PC-3 (cell line): ENCODE results near the gene ZCCHC12. TPM values are rescaled to one million over a fixed set of nuclear protein-coding genes. Genes with fewer than 3 reads are reported as not detected.

Experiments
- ATAC-seq: fragments of 200-7000 bp; cut with Tn5 transposase; 2 replicates; pipeline ENCODE4 v1.9.1; 2020; ENCODE audit warnings: mild to moderate bottlenecking, moderate library complexity
- Bru-seq: library from RNA; stranded (reverse); fragments of 400-500 nt; gene quantifications from one replicate; lab custom pipeline; 2021; lab: Mats Ljungman, UMichigan
- BruChase-seq, 2 experiments: library from RNA; stranded (reverse); fragments of 400-500 nt; gene quantifications; one replicate each; lab custom pipeline; 2021; lab: Mats Ljungman, UMichigan
- BruUV-seq: library from RNA; stranded (reverse); fragments of 400-500 nt; replicated peaks from 2 replicates; lab custom pipeline; 2021; lab: Mats Ljungman, UMichigan
- CTCF ChIA-PET: fragments of 300-600 bp; sonication (Branson Sonifier 250); formaldehyde crosslinking; loops from one replicate; lab custom pipeline; 2022; ENCODE audit warnings: antibody characterized with exemption; lab: Charles Lee
- POLR2A ChIA-PET: fragments of 300-600 bp; sonication (Branson Sonifier 250); formaldehyde crosslinking; loops from one replicate; lab custom pipeline; 2022; ENCODE audit warnings: antibody characterized with exemption; ENCODE audit not compliant: unreplicated experiment; lab: Charles Lee
- DNase-seq: peaks from one replicate; pipeline ENCODE4 v3.0.0-alpha.2; 2015
- H2AFZ ChIP-seq: fragments of 300-600 bp; sonication (generic); 2 replicates; pipeline ENCODE4 v1.6.0; 2016; ENCODE audit warnings: antibody characterized with exemption, low read length
- H3F3A ChIP-seq: fragments of 300-600 bp; sonication (generic); one replicate; pipeline ENCODE4 v1.6.0; 2017; ENCODE audit warnings: antibody characterized with exemption, low read length, control low read depth, mild to moderate bottlenecking; ENCODE audit not compliant: unreplicated experiment
- H3K27ac ChIP-seq: fragments of 300-600 bp; sonication (generic); 2 replicates; pipeline ENCODE4 v1.5.1; 2016; ENCODE audit warnings: mild to moderate bottlenecking, low read length
- H3K27me3 ChIP-seq: fragments of 300-600 bp; sonication (generic); 2 replicates; pipeline ENCODE4 v1.6.1; 2016; ENCODE audit warnings: low read length, mixed read lengths
- H3K36me3 ChIP-seq: fragments of 300-600 bp; sonication (generic); 2 replicates; pipeline ENCODE4 v1.6.1; 2016; ENCODE audit warnings: low read depth, mixed run types, low read length, mixed read lengths
- H3K4me1 ChIP-seq: fragments of 300-600 bp; sonication (generic); 2 replicates; pipeline ENCODE4 v1.5.1; 2016; ENCODE audit warnings: low read length; ENCODE audit not compliant: insufficient read depth
- H3K4me2 ChIP-seq: fragments of 300-600 bp; sonication (generic); 2 replicates; pipeline ENCODE4 v1.6.0; 2016; ENCODE audit warnings: low read length
- H3K4me3 ChIP-seq: fragments of 300-600 bp; sonication (generic); 2 replicates; pipeline ENCODE4 v1.5.1; 2016; ENCODE audit warnings: mild to moderate bottlenecking, low read length, mixed read lengths
- H3K79me2 ChIP-seq: fragments of 300-600 bp; sonication (generic); 2 replicates; pipeline ENCODE4 v1.6.1; 2017; ENCODE audit warnings: low read length, mixed read lengths
- H3K9ac ChIP-seq: fragments of 300-600 bp; sonication (generic); 2 replicates; pipeline ENCODE4 v1.6.0; 2016; ENCODE audit warnings: mild to moderate bottlenecking, low read length
- H3K9me2 ChIP-seq: fragments of 300-600 bp; sonication (generic); replicated peaks from 2 replicates; pipeline ENCODE4 v1.6.1; 2016; ENCODE audit warnings: mixed run types, low read length, mixed read lengths
- H3K9me3 ChIP-seq: fragments of 300-600 bp; sonication (generic); 2 replicates; pipeline ENCODE4 v1.6.1; 2016; ENCODE audit warnings: low read length, mixed read lengths
- H4K20me1 ChIP-seq: fragments of 300-600 bp; sonication (generic); 2 replicates; pipeline ENCODE4 v1.6.1; 2016; ENCODE audit warnings: low read length, mixed read lengths
- EZH2 ChIP-seq: fragments of 300-600 bp; sonication (generic); IDR thresholded peaks from one replicate; pipeline ENCODE4 v1.6.1; 2017; ENCODE audit warnings: antibody characterized with exemption, mild to moderate bottlenecking, low read length; ENCODE audit not compliant: unreplicated experiment
- EZH2phosphoT487 ChIP-seq: fragments of 300-600 bp; sonication (generic); IDR thresholded peaks from 2 replicates; pipeline ENCODE4 v1.6.1; 2018; ENCODE audit warnings: mild to moderate bottlenecking, antibody characterized with exemption, low read length, borderline replicate concordance
- intact Hi-C: fragments of 100-400 bp; cut with micrococcal nuclease; formaldehyde crosslinking; loops from 2 replicates; pipeline ENCODE4 v1.9.0; 2023
- long read RNA-seq: library from polyadenylated mRNA; unstranded; transcript quantifications from one replicate; pipeline ENCODE4 v2.0.0, GENCODE V29; 2021; ENCODE audit not compliant: unreplicated experiment
- total RNA-seq: library from RNA; depleted of rRNA; stranded (reverse); fragments of >200 nt; gene quantifications from 2 replicates; pipeline ENCODE4 v1.2.3, GENCODE V29; 2014; rRNA removed
- TF ChIP-seq, protein P1 (sequence below): fragments of 300-600 bp; sonication (generic); conservative IDR thresholded peaks from 2 replicates; pipeline ENCODE4 v1.5.1; 2017; ENCODE audit warnings: antibody characterized with exemption, low read depth, mild to moderate bottlenecking, low read length

The ZCCHC12 gene
- total RNA-seq: 0.07 TPM in 1 of 2 replicates, not detected in the other
- not detected for Bru-seq, nascent RNA
- BruChase-seq, experiment 1, labeled RNA remaining after a 6-hour chase: percentile 29 among the genes with signal in this experiment
- percentile 31 among the genes with signal in this experiment for BruChase-seq, experiment 2, labeled RNA remaining after a 2-hour chase
- long read RNA-seq: 0 reads

DNA sequence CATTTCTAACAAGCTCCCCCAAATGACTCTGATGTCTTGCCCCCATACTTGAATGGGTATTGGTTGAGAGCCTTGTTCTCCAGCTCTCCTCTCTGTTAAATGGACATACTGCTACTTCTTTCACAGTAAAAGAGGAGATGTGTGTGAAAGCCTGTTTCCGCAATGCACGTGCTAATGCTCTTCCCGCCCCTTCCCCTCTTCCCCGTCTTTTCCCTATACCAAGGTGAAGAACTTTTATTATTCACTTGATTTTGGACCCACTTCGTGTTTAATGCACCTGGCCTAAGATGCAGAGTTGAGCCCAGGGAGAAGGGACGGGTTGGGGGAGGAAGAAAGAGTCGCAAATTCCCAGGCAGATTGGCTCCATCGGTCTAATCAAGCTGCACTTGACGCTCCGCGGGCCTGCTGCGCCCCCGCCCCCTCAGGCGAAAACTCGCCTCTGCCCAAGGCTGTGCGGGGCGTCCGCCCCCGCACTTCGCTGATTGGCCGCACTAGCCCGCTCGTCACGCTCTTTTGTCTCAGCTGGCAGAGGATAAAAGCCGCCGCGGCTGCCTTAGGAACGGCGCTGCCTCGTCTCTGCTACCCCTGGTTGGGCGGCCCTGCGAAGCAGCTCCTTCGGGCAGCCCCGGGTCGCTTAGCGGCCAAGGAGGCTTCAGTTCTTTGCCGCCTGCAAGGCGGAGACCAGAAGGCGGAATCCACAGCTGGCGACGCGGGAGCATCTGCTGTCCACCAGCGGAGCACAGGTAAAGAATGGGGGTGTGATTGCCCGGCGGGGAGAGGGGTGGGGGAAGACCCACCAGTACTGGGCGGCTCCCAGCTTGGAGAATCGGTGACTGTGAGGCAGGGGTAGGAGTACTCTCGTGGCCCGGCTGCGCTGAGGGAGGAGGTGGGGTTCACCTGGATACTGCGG, at the start of gene ZCCHC12:
TSS of gene ZCCHC12 (plus strand) at position 562 of the 910 bp plus-strand sequence. CDS start 1,421 bp downstream, outside the sequence.
- H3K4me1 ChIP-seq: peaks cover 6% of the 10 kb centered on the region; the same call in 1 of the 2 replicates
- H3K27ac ChIP-seq: no peak within 1 kb of the TSS
- ChIA-PET CTCF (interaction anchor here (0.5 to 0.6 kb wide), 2 partner anchors 243 to 301 kb away, joined by 4 read pairs; no protein-coding TSS in a partner anchor), POLR2A (no interaction called here)
- intact Hi-C loops: no loop called here
- no peaks in the 10 kb centered on the region for H4K20me1 ChIP-seq
- no peaks in the 10 kb centered on the region for H3K9me2 ChIP-seq
- H3K4me3 ChIP-seq: peak within 1 kb of the TSS; percentile 61
- no peaks in the 10 kb centered on the region for H3K36me3 ChIP-seq
- H3K27me3 ChIP-seq: peaks cover 13% of the 10 kb centered on the region
- peak within 1 kb of the TSS; percentile 84 for H3K4me2 ChIP-seq
- DNase-seq: peak; percentile 40
- H2AFZ ChIP-seq: peak within 1 kb of the TSS; percentile 77
- no peaks in the 10 kb centered on the region for H3F3A ChIP-seq
- no peak for TF ChIP-seq EZH2phosphoT487
- TF ChIP-seq, protein P1, sequence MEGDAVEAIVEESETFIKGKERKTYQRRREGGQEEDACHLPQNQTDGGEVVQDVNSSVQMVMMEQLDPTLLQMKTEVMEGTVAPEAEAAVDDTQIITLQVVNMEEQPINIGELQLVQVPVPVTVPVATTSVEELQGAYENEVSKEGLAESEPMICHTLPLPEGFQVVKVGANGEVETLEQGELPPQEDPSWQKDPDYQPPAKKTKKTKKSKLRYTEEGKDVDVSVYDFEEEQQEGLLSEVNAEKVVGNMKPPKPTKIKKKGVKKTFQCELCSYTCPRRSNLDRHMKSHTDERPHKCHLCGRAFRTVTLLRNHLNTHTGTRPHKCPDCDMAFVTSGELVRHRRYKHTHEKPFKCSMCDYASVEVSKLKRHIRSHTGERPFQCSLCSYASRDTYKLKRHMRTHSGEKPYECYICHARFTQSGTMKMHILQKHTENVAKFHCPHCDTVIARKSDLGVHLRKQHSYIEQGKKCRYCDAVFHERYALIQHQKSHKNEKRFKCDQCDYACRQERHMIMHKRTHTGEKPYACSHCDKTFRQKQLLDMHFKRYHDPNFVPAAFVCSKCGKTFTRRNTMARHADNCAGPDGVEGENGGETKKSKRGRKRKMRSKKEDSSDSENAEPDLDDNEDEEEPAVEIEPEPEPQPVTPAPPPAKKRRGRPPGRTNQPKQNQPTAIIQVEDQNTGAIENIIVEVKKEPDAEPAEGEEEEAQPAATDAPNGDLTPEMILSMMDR: no peak
- no peak for TF ChIP-seq EZH2
- H3K79me2 ChIP-seq: no peaks in the 10 kb centered on the region
- peak; percentile 70 for ATAC-seq
- no peaks in the 10 kb centered on the region for H3K9me3 ChIP-seq
- no peak within 1 kb of the TSS for H3K9ac ChIP-seq
- no TSS peak for BruUV-seq

GRCh38 chrX:118779581-118779980, 44.0 kb upstream of the ZCCHC12 start:
- Histone ChIP-seq H3K4me1 (no peaks in the 10 kb centered on the region; the same call in 1 of the 2 replicates), H3K79me2 (no peaks in the 10 kb centered on the region), H3F3A (no peaks in the 10 kb centered on the region), H3K9ac (no peak overlapping the region), H3K36me3 (no peaks in the 10 kb centered on the region), H3K9me3 (no peaks in the 10 kb centered on the region), H4K20me1 (no peaks in the 10 kb centered on the region), H3K27ac (no peak overlapping the region), H2AFZ (no peak overlapping the region), H3K4me2 (no peak overlapping the region), H3K27me3 (no peaks in the 10 kb centered on the region), H3K9me2 (no peaks in the 10 kb centered on the region), H3K4me3 (no peak overlapping the region)
- no TSS peak for BruUV-seq
- intact Hi-C loops: no loop called here
- no peak for TF ChIP-seq EZH2phosphoT487
- no peak for TF ChIP-seq EZH2
- TF ChIP-seq, protein P1: no peak
- ATAC-seq (no peak), DNase-seq (no peak)
- POLR2A ChIA-PET: no interaction called here
- CTCF ChIA-PET: no interaction called here
